PC-3 (cell line): ENCODE results near the gene NAV2. TPM values are rescaled to one million over a fixed set of nuclear protein-coding genes. Genes with fewer than 3 reads are reported as not detected.

ENCODE experiments used
- ATAC-seq: fragments of 200-7000 bp; cut with Tn5 transposase; 2 replicates; pipeline ENCODE4 v1.9.1; 2020; ENCODE audit warnings: mild to moderate bottlenecking, moderate library complexity
- BruUV-seq: library from RNA; stranded (reverse); fragments of 400-500 nt; replicated peaks from 2 replicates; lab custom pipeline; 2021; lab: Mats Ljungman, UMichigan
- CTCF ChIA-PET: fragments of 300-600 bp; sonication (Branson Sonifier 250); formaldehyde crosslinking; loops from one replicate; lab custom pipeline; 2022; ENCODE audit warnings: antibody characterized with exemption; lab: Charles Lee
- POLR2A ChIA-PET: fragments of 300-600 bp; sonication (Branson Sonifier 250); formaldehyde crosslinking; loops from one replicate; lab custom pipeline; 2022; ENCODE audit warnings: antibody characterized with exemption; ENCODE audit not compliant: unreplicated experiment; lab: Charles Lee
- DNase-seq: peaks from one replicate; pipeline ENCODE4 v3.0.0-alpha.2; 2015
- H2AFZ ChIP-seq: fragments of 300-600 bp; sonication (generic); 2 replicates; pipeline ENCODE4 v1.6.0; 2016; ENCODE audit warnings: antibody characterized with exemption, low read length
- H3F3A ChIP-seq: fragments of 300-600 bp; sonication (generic); one replicate; pipeline ENCODE4 v1.6.0; 2017; ENCODE audit warnings: antibody characterized with exemption, low read length, control low read depth, mild to moderate bottlenecking; ENCODE audit not compliant: unreplicated experiment
- H3K27ac ChIP-seq: fragments of 300-600 bp; sonication (generic); 2 replicates; pipeline ENCODE4 v1.5.1; 2016; ENCODE audit warnings: mild to moderate bottlenecking, low read length
- H3K27me3 ChIP-seq: fragments of 300-600 bp; sonication (generic); 2 replicates; pipeline ENCODE4 v1.6.1; 2016; ENCODE audit warnings: low read length, mixed read lengths
- H3K36me3 ChIP-seq: fragments of 300-600 bp; sonication (generic); 2 replicates; pipeline ENCODE4 v1.6.1; 2016; ENCODE audit warnings: low read depth, mixed run types, low read length, mixed read lengths
- H3K4me1 ChIP-seq: fragments of 300-600 bp; sonication (generic); 2 replicates; pipeline ENCODE4 v1.5.1; 2016; ENCODE audit warnings: low read length; ENCODE audit not compliant: insufficient read depth
- H3K4me2 ChIP-seq: fragments of 300-600 bp; sonication (generic); 2 replicates; pipeline ENCODE4 v1.6.0; 2016; ENCODE audit warnings: low read length
- H3K4me3 ChIP-seq: fragments of 300-600 bp; sonication (generic); 2 replicates; pipeline ENCODE4 v1.5.1; 2016; ENCODE audit warnings: mild to moderate bottlenecking, low read length, mixed read lengths
- H3K79me2 ChIP-seq: fragments of 300-600 bp; sonication (generic); 2 replicates; pipeline ENCODE4 v1.6.1; 2017; ENCODE audit warnings: low read length, mixed read lengths
- H3K9ac ChIP-seq: fragments of 300-600 bp; sonication (generic); 2 replicates; pipeline ENCODE4 v1.6.0; 2016; ENCODE audit warnings: mild to moderate bottlenecking, low read length
- H3K9me2 ChIP-seq: fragments of 300-600 bp; sonication (generic); replicated peaks from 2 replicates; pipeline ENCODE4 v1.6.1; 2016; ENCODE audit warnings: mixed run types, low read length, mixed read lengths
- H3K9me3 ChIP-seq: fragments of 300-600 bp; sonication (generic); 2 replicates; pipeline ENCODE4 v1.6.1; 2016; ENCODE audit warnings: low read length, mixed read lengths
- H4K20me1 ChIP-seq: fragments of 300-600 bp; sonication (generic); 2 replicates; pipeline ENCODE4 v1.6.1; 2016; ENCODE audit warnings: low read length, mixed read lengths
- CTCF ChIP-seq: fragments of 300-600 bp; sonication (generic); conservative IDR thresholded peaks from 2 replicates; pipeline ENCODE4 v1.5.1; 2017; ENCODE audit warnings: antibody characterized with exemption, low read depth, mild to moderate bottlenecking, low read length
- EZH2 ChIP-seq: fragments of 300-600 bp; sonication (generic); IDR thresholded peaks from one replicate; pipeline ENCODE4 v1.6.1; 2017; ENCODE audit warnings: antibody characterized with exemption, mild to moderate bottlenecking, low read length; ENCODE audit not compliant: unreplicated experiment
- EZH2phosphoT487 ChIP-seq: fragments of 300-600 bp; sonication (generic); IDR thresholded peaks from 2 replicates; pipeline ENCODE4 v1.6.1; 2018; ENCODE audit warnings: mild to moderate bottlenecking, antibody characterized with exemption, low read length, borderline replicate concordance
- intact Hi-C: fragments of 100-400 bp; cut with micrococcal nuclease; formaldehyde crosslinking; loops from 2 replicates; pipeline ENCODE4 v1.9.0; 2023
- total RNA-seq: library from RNA; depleted of rRNA; stranded (reverse); fragments of >200 nt; gene quantifications from 2 replicates; pipeline ENCODE4 v1.2.3, GENCODE V29; 2014

Gene NAV2
- total RNA-seq, 1 experiment from 2014 or later, result 10.4 TPM

DNA sequence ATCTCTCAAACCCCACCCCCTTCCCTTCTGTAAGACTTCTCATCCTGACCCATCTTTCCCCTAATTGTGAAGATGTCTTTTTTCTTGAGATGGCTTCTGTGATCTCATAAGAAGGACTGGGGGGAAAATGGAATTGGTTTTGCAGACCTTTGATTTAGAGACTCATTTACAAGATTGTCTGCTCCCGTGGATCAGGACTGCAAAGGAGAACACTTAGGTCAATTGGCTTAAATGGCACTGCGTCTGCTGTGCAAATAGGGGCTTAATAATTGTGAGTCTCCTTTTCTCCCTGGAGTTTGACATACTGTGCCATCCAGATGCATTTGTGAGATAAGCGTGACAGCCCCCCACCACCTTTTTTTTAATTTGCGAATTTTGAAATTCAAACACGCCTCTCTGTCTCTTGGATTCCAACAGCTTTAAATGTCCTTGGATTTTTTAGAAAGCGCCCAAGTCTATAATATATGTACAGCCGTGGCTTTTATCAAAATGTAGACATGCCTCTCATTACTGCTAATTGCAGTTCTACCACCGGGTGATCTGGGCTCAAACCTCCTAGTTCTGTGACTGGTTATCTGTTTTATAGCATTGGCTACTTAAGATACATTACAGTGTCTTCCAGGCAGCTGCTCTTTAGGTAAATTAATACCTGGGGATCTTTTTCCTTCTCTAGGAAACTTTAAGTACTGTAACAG is 297.7 kb downstream of the NAV2 start:
- Histone ChIP-seq H3K4me1 (peaks cover 14% of the 10 kb centered on the region), H4K20me1 (no peaks in the 10 kb centered on the region; the same call in 1 of the 2 replicates), H3K4me3 (no peak overlapping the region), H3K27me3 (no peaks in the 10 kb centered on the region), H2AFZ (no peak overlapping the region), H3K9ac (no peak overlapping the region), H3K9me2 (no peaks in the 10 kb centered on the region), H3F3A (no peaks in the 10 kb centered on the region), H3K27ac (no peak overlapping the region), H3K36me3 (no peaks in the 10 kb centered on the region), H3K9me3 (no peaks in the 10 kb centered on the region), H3K79me2 (no peaks in the 10 kb centered on the region), H3K4me2 (no peak overlapping the region)
- BruUV-seq, result no TSS peak
- no peak for DNase-seq
- ATAC-seq, result no peak
- ChIA-PET POLR2A (no interaction called here), CTCF (no interaction called here)
- intact Hi-C loops, result no loop called here
- TF ChIP-seq EZH2, result no peak
- no peak for TF ChIP-seq EZH2phosphoT487
- no peak for TF ChIP-seq CTCF

- Histone ChIP-seq H3K4me2 (no peak overlapping the region), H3K36me3 (no peaks in the 10 kb centered on the region), H3F3A (no peaks in the 10 kb centered on the region), H4K20me1 (no peaks in the 10 kb centered on the region; the same call in 1 of the 2 replicates), H3K79me2 (no peaks in the 10 kb centered on the region), H3K9me2 (no peaks in the 10 kb centered on the region), H3K27ac (no peak overlapping the region), H3K9ac (no peak overlapping the region), H3K27me3 (no peaks in the 10 kb centered on the region), H3K9me3 (no peaks in the 10 kb centered on the region), H3K4me1 (peaks cover 14% of the 10 kb centered on the region), H2AFZ (no peak overlapping the region), H3K4me3 (no peak overlapping the region)
- ATAC-seq (no peak), DNase-seq (no peak)
- CTCF ChIA-PET, result no interaction called here
- intact Hi-C loops, result no loop called here
- TF ChIP-seq CTCF (no peak), EZH2phosphoT487 (no peak), EZH2 (no peak)
- BruUV-seq, result no TSS peak
- POLR2A ChIA-PET, result no interaction called here
These were observed 298.2 kb downstream of the NAV2 start for GRCh38 chr11:20010851-20011225.

- H3F3A ChIP-seq, result no peaks in the 10 kb centered on the region
- no TSS peak for BruUV-seq
- no peak overlapping the region for H3K4me3 ChIP-seq
These were observed 298.8 kb downstream of the NAV2 start for GRCh38 chr11:20011307-20011951.

More at GRCh38 chr11:20011307-20011951, 298.8 kb downstream of the NAV2 start:
- Histone ChIP-seq H4K20me1 (no peaks in the 10 kb centered on the region; the same call in 1 of the 2 replicates), H3K4me1 (peaks cover 14% of the 10 kb centered on the region), H3K4me2 (no peak overlapping the region), H3K79me2 (no peaks in the 10 kb centered on the region), H2AFZ (no peak overlapping the region), H3K27me3 (no peaks in the 10 kb centered on the region), H3K9me2 (no peaks in the 10 kb centered on the region), H3K27ac (no peak overlapping the region), H3K9me3 (no peaks in the 10 kb centered on the region), H3K36me3 (no peaks in the 10 kb centered on the region), H3K9ac (no peak overlapping the region)
- ChIA-PET POLR2A (no interaction called here), CTCF (no interaction called here)
- ATAC-seq (no peak), DNase-seq (no peak)
- intact Hi-C loops, result no loop called here
- no peak for TF ChIP-seq CTCF
- no peak for TF ChIP-seq EZH2
- TF ChIP-seq EZH2phosphoT487, result no peak
